NOMO-1 treated with DMSO at 0.1 percent for 48 hours (cell line): Measurements from ENCODE around the gene ME2.
"Not testable (repeated sequence)": the region's sequence is repeated elsewhere in the genome, so short reads cannot be mapped to it uniquely, and the experiment has no call there.

Experiments
- DNase-seq: peaks from one replicate; lab custom pipeline; 2025; ENCODE audit not compliant: unreplicated experiment; lab: John Stamatoyannopoulos, UW

Gene ME2

GRCh38 chr18:50969448-50969847 is 90.5 kb downstream of the ME2 start:
- no peak for DNase-seq

DNA sequence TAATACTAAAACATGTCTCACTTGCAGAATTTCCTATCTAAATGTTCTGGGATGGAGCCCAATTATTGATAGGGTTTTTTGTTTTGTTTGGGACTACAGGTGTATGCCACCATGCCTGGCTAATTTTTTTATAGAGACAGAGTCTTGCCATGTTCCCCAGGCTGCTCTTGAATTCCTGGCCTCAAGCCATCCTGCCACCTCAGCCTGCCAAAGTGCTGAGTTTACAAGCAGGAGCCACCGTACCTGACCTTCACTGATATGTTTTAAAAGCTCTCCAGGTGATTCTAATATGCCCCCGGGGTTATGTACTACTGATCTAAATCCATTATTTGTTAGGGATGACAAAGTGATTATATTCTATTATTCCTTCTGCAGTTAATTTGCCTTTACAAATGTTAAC is 91.1 kb downstream of the ME2 start:
- no peak for DNase-seq

GRCh38 chr18:50972404-50972803 is 93.5 kb downstream of the ME2 start:
- not testable (repeated sequence) for DNase-seq

GRCh38 chr18:50973367-50974126 is 94.6 kb downstream of the ME2 start:
- peak; percentile 59 for DNase-seq

DNA sequence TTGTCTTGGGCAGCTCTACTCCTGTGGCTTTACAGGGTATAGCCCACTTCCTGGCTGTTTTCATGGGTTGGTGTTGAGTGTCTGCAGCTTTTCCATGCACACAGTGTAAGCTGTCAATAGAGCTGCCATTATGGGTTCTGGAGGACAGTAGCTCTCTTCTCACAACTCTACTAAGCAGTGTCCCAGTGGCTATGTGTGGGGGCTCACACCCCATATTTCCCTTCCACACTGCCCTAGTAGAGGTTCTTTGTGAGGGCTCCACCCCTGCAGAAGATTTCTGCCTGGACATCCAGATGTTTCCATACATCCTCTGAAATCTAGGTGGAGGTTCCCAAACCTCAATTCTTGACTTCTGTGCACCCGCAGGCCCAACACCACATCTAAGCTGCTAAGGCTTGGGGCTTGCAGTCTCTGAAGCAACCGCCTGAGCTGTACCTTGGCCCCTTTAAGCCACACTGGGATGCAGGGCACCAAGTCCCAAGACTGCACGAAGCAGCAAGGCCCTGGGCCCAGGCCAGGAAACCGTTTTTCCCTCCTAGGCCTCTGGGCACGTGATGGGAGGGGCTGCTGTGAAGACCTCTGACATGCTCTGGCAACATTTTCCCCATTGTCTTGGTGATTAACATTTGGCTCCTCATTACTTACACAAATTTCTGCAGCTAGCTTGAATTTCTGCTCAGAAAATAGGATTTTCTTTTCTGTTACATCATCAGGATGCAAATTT is 98.3 kb downstream of the ME2 start:
- no peak for DNase-seq

DNA sequence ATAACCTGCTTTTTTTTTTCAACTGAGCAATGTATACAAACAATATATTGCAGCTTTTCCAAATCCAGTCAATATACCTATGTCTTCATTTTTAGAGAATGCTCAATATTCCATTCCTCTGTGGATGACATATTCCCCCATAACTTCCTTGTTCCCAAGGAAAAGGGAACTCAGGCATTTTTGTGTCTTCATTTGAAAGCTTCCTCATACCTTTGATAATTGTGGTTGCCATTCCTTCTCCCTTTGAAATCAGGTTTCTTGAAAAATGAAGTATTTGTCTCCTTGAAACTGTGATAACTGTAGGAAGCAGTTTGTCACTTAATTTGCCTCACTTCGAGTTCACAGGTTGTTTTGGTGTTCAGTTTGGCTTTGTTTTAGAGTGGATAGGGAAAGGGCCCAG is 102.5 kb downstream of the ME2 start:
- DNase-seq = no peak

DNA sequence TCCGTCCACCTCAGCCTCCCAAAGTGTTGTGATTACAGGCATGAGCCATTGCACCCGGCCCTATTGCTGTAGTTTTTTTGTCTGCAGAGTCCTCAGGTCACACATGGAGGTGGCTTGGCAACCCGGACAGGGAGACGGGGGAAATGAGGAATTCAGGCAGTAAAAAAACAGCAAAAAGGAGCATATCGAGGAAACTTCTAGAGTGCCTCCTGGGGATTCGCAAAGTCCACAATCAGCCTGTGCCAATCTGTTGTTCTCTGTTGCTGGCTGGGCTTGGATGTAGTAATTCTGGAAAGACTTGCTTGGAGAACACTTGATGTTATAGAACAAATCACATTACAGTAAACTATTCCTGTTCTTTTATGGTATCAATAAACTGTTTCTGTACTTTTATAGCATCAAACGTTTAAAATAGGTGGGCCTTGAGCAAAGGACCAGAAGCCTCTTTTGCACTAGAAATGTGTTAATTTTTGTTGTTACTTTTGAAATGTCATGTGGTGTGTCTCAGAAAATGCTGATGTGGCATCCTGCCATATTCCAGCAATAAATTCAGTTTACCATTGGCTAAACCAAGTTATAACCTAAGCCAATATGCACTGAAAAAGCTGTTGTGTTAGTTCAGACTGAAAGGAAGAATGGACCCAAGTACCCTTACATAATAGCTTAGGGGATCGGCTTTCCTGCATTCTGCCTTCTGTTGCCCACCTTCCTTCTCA is 103.3 kb downstream of the ME2 start:
- no peak for DNase-seq

DNA sequence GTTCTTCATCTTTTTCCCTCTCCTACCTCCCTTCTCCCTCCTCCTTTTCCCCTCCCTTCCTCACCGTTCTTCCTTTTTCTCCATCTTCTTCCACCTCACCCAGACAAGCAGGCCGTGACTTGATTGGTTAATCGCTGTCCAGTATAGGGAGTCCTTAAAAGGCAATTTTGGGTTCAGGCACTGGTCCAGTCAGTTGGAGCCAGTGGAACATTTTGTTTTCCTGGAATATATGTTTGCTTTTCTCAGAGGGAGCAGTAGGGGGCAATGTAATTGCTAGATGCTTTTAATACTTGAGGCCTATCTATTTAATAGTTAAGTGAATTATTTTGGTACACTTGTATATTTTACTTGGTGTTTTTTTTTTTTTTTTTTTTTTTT is 103.9 kb downstream of the ME2 start:
- DNase-seq = no peak

GRCh38 chr18:50986360-50987087 is 107.6 kb downstream of the ME2 start:
- DNase-seq = no peak

GRCh38 chr18:50987261-50987660 is 108.3 kb downstream of the ME2 start:
- DNase-seq = no peak

DNA sequence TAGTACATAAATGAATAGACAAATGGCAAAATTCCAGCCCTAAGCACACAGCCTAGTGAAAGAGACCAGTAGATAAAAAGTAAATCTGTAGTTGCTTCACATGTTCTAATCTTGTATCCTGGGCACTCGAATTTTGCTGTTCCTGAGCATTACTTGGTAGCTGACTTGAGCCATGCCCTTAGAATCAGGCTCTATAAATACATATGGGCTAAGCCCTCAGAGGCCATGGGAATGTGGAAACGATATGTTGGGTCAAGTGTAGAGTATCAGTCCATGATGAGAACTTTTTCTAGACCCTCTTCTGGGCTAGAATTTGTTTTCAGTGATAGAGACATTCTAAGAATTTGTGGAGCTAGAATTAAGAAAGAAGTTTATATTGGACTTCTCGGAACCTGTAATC is 110.8 kb downstream of the ME2 start:
- DNase-seq = no peak

GRCh38 chr18:50992351-50992762 is 113.4 kb downstream of the ME2 start:
- DNase-seq = no peak

- no peak for DNase-seq
Observed at GRCh38 chr18:50994031-50994430, 115.1 kb downstream of the ME2 start.

GRCh38 chr18:51003174-51003573 is 124.3 kb downstream of the ME2 start:
- DNase-seq = not testable (repeated sequence)
